OCI-LY1 (cell line): ENCODE data around the gene FGF5.

ENCODE experiments used
- H2AFZ ChIP-seq: fragments of 200-600 bp; sonication (generic), shearing (Covaris generic); 2 replicates; pipeline ENCODE4 v1.6.0; 2014; ENCODE audit warnings: antibody characterized with exemption, mild to moderate bottlenecking, low read length
- H3F3A ChIP-seq: fragments of 200-600 bp; sonication (generic), shearing (Covaris generic); 2 replicates; pipeline ENCODE4 v1.6.0; 2014; ENCODE audit warnings: mild to moderate bottlenecking, antibody characterized with exemption, low read length, moderate library complexity; ENCODE audit not compliant: insufficient read depth
- H3K27ac ChIP-seq: fragments of 200-600 bp; sonication (generic); 2 replicates; pipeline ENCODE4 v1.5.1; 2014; ENCODE audit warnings: low read length, mixed run types, mild to moderate bottlenecking, low read depth; ENCODE audit not compliant: poor library complexity, severe bottlenecking
- H3K27me3 ChIP-seq: fragments of 200-600 bp; sonication (generic); 2 replicates; pipeline ENCODE4 v1.6.0; 2014; ENCODE audit warnings: antibody characterized with exemption, mild to moderate bottlenecking, low read length, moderate library complexity; ENCODE audit not compliant: insufficient read depth
- H3K36me3 ChIP-seq: fragments of 200-600 bp; sonication (generic); 2 replicates; pipeline ENCODE4 v1.6.1; 2014; ENCODE audit warnings: mild to moderate bottlenecking, antibody characterized with exemption, low read length, moderate library complexity, mixed read lengths; ENCODE audit not compliant: insufficient read depth
- H3K4me1 ChIP-seq: fragments of 200-600 bp; sonication (generic); 2 replicates; pipeline ENCODE4 v1.5.1; 2014; ENCODE audit warnings: mild to moderate bottlenecking, low read length, moderate library complexity; ENCODE audit not compliant: insufficient read depth, severe bottlenecking
- H3K4me2 ChIP-seq: fragments of 200-600 bp; sonication (generic), shearing (Covaris generic); 2 replicates; pipeline ENCODE4 v1.6.1; 2014; ENCODE audit warnings: low read length
- H3K4me3 ChIP-seq: fragments of 200-600 bp; sonication (generic); 2 replicates; pipeline ENCODE4 v1.5.1; 2014; ENCODE audit warnings: low read length, low read depth, mild to moderate bottlenecking, mixed read lengths; ENCODE audit not compliant: poor library complexity, severe bottlenecking
- H3K79me2 ChIP-seq: fragments of 200-600 bp; shearing (Covaris generic); 2 replicates; pipeline ENCODE4 v1.6.1; 2016; ENCODE audit warnings: mixed run types, low read length, mixed read lengths; ENCODE audit not compliant: insufficient read depth
- H3K9ac ChIP-seq: fragments of 200-600 bp; sonication (generic), shearing (Covaris generic); 2 replicates; pipeline ENCODE4 v1.6.1; 2014; ENCODE audit warnings: mild to moderate bottlenecking, low read length, mixed read lengths
- H3K9me2 ChIP-seq: fragments of 200-600 bp; sonication (generic), shearing (Covaris generic); 2 replicates; pipeline ENCODE4 v1.6.1; 2014; ENCODE audit warnings: low read depth, mild to moderate bottlenecking, low read length, mixed read lengths
- H3K9me3 ChIP-seq: fragments of 200-600 bp; shearing (Covaris generic); 2 replicates; pipeline ENCODE4 v1.6.1; 2014; ENCODE audit warnings: low read length, mixed read lengths
- H4K20me1 ChIP-seq: fragments of 200-600 bp; sonication (generic), shearing (Covaris generic); 2 replicates; pipeline ENCODE4 v1.6.0; 2016; ENCODE audit warnings: mild to moderate bottlenecking, low read length; ENCODE audit not compliant: insufficient read depth
- EZH2 ChIP-seq: fragments of 200-600 bp; sonication (generic), shearing (Covaris generic); IDR thresholded peaks from 2 replicates; pipeline ENCODE4 v1.8.0; 2017; ENCODE audit warnings: borderline replicate concordance, mixed run types, mild to moderate bottlenecking, antibody characterized with exemption, low read length, moderate library complexity, mixed read lengths
- TF ChIP-seq, protein P1 (sequence below): fragments of 200-600 bp; sonication (generic), shearing (Covaris generic); IDR thresholded peaks from 2 replicates; pipeline ENCODE4 v1.5.1; 2017; ENCODE audit warnings: mild to moderate bottlenecking, antibody characterized with exemption, low read length, moderate library complexity, mixed read lengths

Gene FGF5

DNA sequence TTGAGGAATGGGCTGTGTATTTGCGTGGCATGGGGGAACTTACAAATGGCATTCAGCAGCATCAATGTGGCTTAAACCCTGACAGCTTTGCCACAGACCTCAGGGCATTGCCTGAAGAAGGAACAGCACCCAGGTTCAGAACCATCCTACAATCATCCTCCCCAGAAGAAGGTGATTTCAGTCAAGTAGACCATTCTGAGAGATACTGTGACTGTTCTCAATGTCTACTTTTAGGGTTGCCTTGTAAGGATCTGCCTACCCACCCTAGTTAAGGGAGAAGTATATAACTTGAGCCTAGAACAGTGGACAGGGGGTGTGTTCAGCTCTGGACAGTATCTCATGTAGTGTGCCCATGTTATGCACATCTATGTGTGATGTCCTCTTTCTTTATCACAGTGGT lies 1.6 kb upstream of the FGF5 start:
- Histone ChIP-seq H3K4me2 (no peak overlapping the region), H3K36me3 (no peaks in the 10 kb centered on the region), H3K9me2 (no peaks in the 10 kb centered on the region), H3K79me2 (no peaks in the 10 kb centered on the region), H3K9me3 (no peaks in the 10 kb centered on the region), H4K20me1 (no peaks in the 10 kb centered on the region), H3K9ac (no peak overlapping the region), H3K27me3 (no peaks in the 10 kb centered on the region; the same call in 1 of the 2 replicates), H3F3A (no peaks in the 10 kb centered on the region), H3K4me3 (no peak overlapping the region), H3K27ac (no peak overlapping the region), H2AFZ (no peak overlapping the region), H3K4me1 (no peaks in the 10 kb centered on the region)
- TF ChIP-seq, protein P1, sequence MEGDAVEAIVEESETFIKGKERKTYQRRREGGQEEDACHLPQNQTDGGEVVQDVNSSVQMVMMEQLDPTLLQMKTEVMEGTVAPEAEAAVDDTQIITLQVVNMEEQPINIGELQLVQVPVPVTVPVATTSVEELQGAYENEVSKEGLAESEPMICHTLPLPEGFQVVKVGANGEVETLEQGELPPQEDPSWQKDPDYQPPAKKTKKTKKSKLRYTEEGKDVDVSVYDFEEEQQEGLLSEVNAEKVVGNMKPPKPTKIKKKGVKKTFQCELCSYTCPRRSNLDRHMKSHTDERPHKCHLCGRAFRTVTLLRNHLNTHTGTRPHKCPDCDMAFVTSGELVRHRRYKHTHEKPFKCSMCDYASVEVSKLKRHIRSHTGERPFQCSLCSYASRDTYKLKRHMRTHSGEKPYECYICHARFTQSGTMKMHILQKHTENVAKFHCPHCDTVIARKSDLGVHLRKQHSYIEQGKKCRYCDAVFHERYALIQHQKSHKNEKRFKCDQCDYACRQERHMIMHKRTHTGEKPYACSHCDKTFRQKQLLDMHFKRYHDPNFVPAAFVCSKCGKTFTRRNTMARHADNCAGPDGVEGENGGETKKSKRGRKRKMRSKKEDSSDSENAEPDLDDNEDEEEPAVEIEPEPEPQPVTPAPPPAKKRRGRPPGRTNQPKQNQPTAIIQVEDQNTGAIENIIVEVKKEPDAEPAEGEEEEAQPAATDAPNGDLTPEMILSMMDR = no peak
- no peak for TF ChIP-seq EZH2

DNA sequence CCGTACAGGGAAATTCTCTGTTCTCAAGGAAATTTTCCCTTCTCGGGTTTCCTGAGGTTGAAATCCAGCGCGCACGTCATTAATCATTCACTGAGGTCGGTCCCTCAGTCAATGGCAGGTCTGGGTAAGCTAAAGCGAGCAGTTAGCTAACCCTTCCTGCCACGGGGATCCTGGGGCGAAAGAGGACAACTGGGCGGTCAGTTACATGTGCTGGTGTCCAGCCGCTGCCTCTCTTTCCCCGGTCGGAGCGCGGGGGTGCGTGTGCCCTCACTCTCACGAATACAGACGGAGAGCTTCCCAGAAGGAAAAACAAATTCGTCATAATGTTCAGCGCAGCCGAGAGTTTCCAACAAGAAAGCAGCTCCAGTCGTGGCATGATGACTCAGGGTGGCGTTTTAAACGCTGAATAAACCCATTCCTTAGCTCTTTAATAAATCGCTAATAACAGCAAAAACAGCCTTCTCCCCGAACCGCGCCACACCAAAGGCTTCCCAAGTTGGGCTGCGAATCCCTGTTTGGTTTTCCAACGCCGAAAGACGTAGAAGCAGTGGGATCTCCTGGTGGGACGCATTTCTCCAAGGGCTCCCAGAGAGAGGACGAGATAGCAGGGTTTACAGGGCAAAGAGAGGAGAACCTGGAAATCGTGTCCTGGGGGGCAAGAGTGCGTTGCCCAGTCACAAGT lies 752 bp upstream of the FGF5 start:
- no peaks in the 10 kb centered on the region for H3K9me2 ChIP-seq
- no peaks in the 10 kb centered on the region for H3K36me3 ChIP-seq
- no peaks in the 10 kb centered on the region; the same call in 1 of the 2 replicates for H3K27me3 ChIP-seq
- H3K4me2 ChIP-seq = no peak overlapping the region
- no peaks in the 10 kb centered on the region for H3K9me3 ChIP-seq
- no peak overlapping the region for H3K9ac ChIP-seq
- TF ChIP-seq EZH2 = no peak
- TF ChIP-seq, protein P1 = no peak
- no peak overlapping the region for H3K4me3 ChIP-seq
- no peak overlapping the region for H3K27ac ChIP-seq
- H3K79me2 ChIP-seq = no peaks in the 10 kb centered on the region
- H2AFZ ChIP-seq = no peak overlapping the region
- H3K4me1 ChIP-seq = no peaks in the 10 kb centered on the region
- H3F3A ChIP-seq = no peaks in the 10 kb centered on the region
- no peaks in the 10 kb centered on the region for H4K20me1 ChIP-seq

DNA sequence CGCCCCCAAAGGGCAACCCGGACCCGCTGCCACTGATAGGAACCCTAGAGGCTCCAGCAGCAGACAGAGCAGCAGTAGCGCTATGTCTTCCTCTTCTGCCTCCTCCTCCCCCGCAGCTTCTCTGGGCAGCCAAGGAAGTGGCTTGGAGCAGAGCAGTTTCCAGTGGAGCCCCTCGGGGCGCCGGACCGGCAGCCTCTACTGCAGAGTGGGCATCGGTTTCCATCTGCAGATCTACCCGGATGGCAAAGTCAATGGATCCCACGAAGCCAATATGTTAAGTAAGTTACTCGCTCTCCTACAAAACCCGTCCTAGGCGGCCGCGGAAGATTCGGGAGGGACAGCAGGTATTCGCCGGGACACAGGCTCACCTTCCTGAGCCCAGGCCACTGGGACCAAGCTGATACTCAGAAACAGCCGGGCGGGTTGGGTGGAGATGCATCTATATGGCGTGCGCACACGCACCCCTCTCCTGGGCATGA lies 477 bp downstream of the FGF5 start:
- H3K9ac ChIP-seq = no peak overlapping the region
- no peaks in the 10 kb centered on the region for H4K20me1 ChIP-seq
- H2AFZ ChIP-seq = no peak overlapping the region
- no peaks in the 10 kb centered on the region for H3K9me3 ChIP-seq
- no peak overlapping the region for H3K27ac ChIP-seq
- no peaks in the 10 kb centered on the region for H3K36me3 ChIP-seq
- H3K9me2 ChIP-seq = no peaks in the 10 kb centered on the region
- no peak overlapping the region for H3K4me3 ChIP-seq
- H3K4me1 ChIP-seq = no peaks in the 10 kb centered on the region
- TF ChIP-seq, protein P1 = no peak
- TF ChIP-seq EZH2 = no peak
- H3K79me2 ChIP-seq = no peaks in the 10 kb centered on the region
- H3K27me3 ChIP-seq = no peaks in the 10 kb centered on the region; the same call in 1 of the 2 replicates
- H3K4me2 ChIP-seq = no peak overlapping the region
- no peaks in the 10 kb centered on the region for H3F3A ChIP-seq
